Body of pancreas (tissue), 4 donors: ENCODE measurements around the gene OR2B3. TPM values are rescaled to one million over a fixed set of nuclear protein-coding genes. Genes with fewer than 3 reads are reported as not detected.

Experiments
- ATAC-seq: fragments of 150-250 bp; one replicate; pipeline ENCODE4 v1.9.1; 2016
- DNase-seq, 4 donors: peaks; one replicate each; pipeline ENCODE4 v3.0.0-alpha.2; 2019
- H3K27ac ChIP-seq, 4 donors: fragments of 200-600 bp; sonication (generic); 1 replicate in 3 of 4; 2 replicates in 1 of 4; pipeline versions ENCODE4 v1.5.1 to v1.6.1; 2016 to 2019; ENCODE audit warnings: mild to moderate bottlenecking in 1 of 4, mixed read lengths in 1 of 4, moderate library complexity in 1 of 4
- H3K27me3 ChIP-seq, 2 donors: fragments of 200-600 bp; sonication (generic); one replicate each; pipeline ENCODE4 v1.6.0; 2016; ENCODE audit warnings: mild to moderate bottlenecking in 1 of 2
- H3K36me3 ChIP-seq, 2 donors: fragments of 200-600 bp; sonication (generic); replicated peaks in 1 of 2; 2 replicates each; pipeline ENCODE4 v1.5.1; 2016; ENCODE audit warnings: low read depth in 2 of 2; ENCODE audit not compliant: insufficient read depth in 1 of 2
- H3K4me1 ChIP-seq: fragments of 200-600 bp; sonication (generic); one replicate; pipeline ENCODE4 v1.6.0; 2016
- H3K4me3 ChIP-seq, 2 donors: fragments of 200-600 bp; sonication (generic); 1 replicate in 1 of 2; 2 replicates in 1 of 2; pipeline ENCODE4 v1.5.1; 2016 to 2019
- H3K9me3 ChIP-seq, 3 donors: fragments of 200-600 bp; sonication (generic); 1 replicate in 2 of 3; 2 replicates in 1 of 3; pipeline ENCODE4 v1.5.1; 2016
- POLR2A ChIP-seq, 3 donors: fragments of 450-650 bp; IDR thresholded peaks; one replicate each; pipeline ENCODE4 v1.6.1; 2016; ENCODE audit warnings: antibody characterized with exemption in 3 of 3, mild to moderate bottlenecking in 2 of 3
- WGBS, 2 donors: methylation state at CpG; one replicate each; pipeline ENCODE4 v1.1.5; 2017; 5-methylcytosine and 5-hydroxymethylcytosine counted together
- intact Hi-C: fragments of 100-400 bp; cut with DNase I; formaldehyde crosslinking; loops from one replicate; pipeline ENCODE4 v1.15.1; 2023
- total RNA-seq, 2 donors: library from RNA; depleted of rRNA; stranded (reverse); fragments of >200 nt; gene quantifications; one replicate each; pipeline ENCODE4 v1.1.0, GENCODE V29; 2016
- TF ChIP-seq, protein P1 (sequence below), 7 experiments: fragments of 450-650 bp in 4 of 7; fragments of 200-600 bp in 3 of 7; sonication (generic) in 3 of 7; IDR thresholded peaks; one replicate each; pipeline ENCODE4 v1.5.1; 2016 to 2019; ENCODE audit warnings: antibody characterized with exemption in 7 of 7

Gene OR2B3
- total RNA-seq, 2 donors from 2014 or later, result not detected

DNA sequence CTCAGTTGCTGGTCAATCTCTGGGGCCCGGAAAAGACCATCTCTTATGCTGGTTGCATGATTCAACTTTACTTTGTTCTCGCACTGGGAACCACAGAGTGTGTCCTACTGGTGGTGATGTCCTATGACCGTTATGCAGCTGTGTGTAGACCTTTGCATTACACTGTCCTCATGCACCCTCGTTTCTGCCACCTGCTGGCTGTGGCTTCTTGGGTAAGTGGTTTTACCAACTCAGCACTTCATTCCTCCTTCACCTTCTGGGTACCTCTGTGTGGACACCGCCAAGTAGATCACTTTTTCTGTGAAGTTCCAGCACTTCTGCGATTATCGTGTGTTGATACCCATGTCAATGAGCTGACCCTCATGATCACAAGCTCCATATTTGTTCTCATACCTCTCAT is 25.0 kb upstream of the OR2B3 start:
- no peak for DNase-seq
- no peak for TF ChIP-seq POLR2A (IDR thresholded peaks at IDR 0.05)
- TF ChIP-seq, protein P1, sequence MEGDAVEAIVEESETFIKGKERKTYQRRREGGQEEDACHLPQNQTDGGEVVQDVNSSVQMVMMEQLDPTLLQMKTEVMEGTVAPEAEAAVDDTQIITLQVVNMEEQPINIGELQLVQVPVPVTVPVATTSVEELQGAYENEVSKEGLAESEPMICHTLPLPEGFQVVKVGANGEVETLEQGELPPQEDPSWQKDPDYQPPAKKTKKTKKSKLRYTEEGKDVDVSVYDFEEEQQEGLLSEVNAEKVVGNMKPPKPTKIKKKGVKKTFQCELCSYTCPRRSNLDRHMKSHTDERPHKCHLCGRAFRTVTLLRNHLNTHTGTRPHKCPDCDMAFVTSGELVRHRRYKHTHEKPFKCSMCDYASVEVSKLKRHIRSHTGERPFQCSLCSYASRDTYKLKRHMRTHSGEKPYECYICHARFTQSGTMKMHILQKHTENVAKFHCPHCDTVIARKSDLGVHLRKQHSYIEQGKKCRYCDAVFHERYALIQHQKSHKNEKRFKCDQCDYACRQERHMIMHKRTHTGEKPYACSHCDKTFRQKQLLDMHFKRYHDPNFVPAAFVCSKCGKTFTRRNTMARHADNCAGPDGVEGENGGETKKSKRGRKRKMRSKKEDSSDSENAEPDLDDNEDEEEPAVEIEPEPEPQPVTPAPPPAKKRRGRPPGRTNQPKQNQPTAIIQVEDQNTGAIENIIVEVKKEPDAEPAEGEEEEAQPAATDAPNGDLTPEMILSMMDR (IDR thresholded peaks at IDR 0.05), result no peak
- 54 to 61% methylated on average over 7 of the region's 7 CpGs for WGBS, 2 donors
- H3K4me1 ChIP-seq, result no peaks in the 10 kb centered on the region
- H3K4me3 ChIP-seq, result no peak overlapping the region
- intact Hi-C loops, result no loop called here
- H3K36me3 ChIP-seq, result no peaks in the 10 kb centered on the region
- H3K9me3 ChIP-seq, result no peaks in the 10 kb centered on the region
- ATAC-seq, result no peak
- H3K27me3 ChIP-seq, result no peaks in the 10 kb centered on the region
- H3K27ac ChIP-seq, result no peak overlapping the region

DNA sequence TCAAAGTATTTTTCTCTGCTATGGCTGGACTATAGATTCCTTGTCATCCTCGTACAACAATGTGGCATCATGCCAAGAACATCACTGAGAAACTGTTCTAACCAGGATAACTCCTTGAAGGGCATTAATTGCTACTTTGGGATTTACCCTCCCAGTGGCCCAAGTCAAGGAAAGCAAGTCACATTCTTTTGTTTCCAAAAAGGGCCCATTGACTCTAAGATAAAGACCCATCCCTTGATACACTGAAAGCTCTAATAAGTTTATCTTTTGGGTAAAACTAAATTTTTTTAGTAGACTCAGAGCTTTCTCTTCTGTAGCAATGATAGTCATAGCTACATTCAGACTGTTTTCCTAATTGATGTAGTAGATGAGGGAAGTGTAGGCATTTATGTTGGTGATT is 20.6 kb upstream of the OR2B3 start, which contains the start of gene OR2J3:
TSS of gene OR2J3 (plus strand) at position 301 of the 400 bp plus-strand sequence. CDS start 3,833 bp downstream, outside the sequence.
- Histone ChIP-seq H3K4me3 (no peak within 1 kb of the TSS), H3K27ac (no peak within 1 kb of the TSS), H3K27me3 (no peaks in the 10 kb centered on the region), H3K9me3 (no peaks in the 10 kb centered on the region), H3K4me1 (no peaks in the 10 kb centered on the region), H3K36me3 (no peaks in the 10 kb centered on the region)
- DNase-seq (no peak), ATAC-seq (no peak)
- WGBS, 2 donors, result 25 to 29% methylated on average over 1 of the region's 1 CpG
- intact Hi-C loops, result no loop called here
- TF ChIP-seq, protein P1 (IDR thresholded peaks at IDR 0.05), result no peak
- no peak for TF ChIP-seq POLR2A (IDR thresholded peaks at IDR 0.05)

DNA sequence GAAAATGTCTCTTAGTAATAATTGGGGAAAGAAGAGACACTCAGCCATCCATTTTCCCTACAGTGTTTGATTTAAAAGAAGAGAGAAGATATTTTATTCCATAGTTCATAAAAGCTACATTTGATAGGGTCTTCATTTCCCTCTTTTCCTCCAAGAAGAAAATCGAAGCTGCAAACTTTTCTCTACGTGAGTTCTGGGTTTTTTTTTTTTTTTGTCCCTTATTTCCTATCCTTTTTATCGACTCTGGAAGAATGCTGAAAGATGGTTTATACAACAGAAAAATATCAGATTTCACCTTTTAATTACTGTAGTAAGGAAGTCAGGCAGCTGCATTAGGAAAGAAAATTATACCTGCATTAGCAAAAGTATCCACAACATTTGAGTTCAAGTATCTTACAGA is 12.1 kb upstream of the OR2B3 start, which contains the start of gene OR2J1:
TSS of gene OR2J1 (plus strand) at position 301 of the 400 bp plus-strand sequence. CDS start 1,453 bp downstream, outside the sequence.
- 55 to 65% methylated on average over 3 of the region's 3 CpGs for WGBS, 2 donors

DNA sequence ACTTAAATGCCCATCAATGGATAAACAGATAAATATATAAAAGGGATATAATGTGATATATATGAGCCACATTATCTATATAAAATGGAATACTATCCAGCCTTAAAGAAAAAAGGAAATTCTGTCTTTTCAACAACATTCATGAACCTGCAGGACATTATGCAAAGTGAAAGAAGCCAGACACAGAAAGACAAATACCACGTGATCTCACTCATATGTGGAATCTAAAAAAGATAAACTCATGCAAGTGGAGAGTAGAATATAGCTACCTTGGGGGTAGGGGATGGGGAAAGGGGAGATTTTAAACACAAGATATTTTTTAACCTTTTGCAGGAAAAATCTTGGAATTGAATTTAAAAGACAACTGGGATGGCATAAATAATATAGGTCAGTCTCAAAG is 10.7 kb upstream of the OR2B3 start:
- no peaks in the 10 kb centered on the region for H3K36me3 ChIP-seq
- no peaks in the 10 kb centered on the region for H3K9me3 ChIP-seq
- no peak for ATAC-seq
- TF ChIP-seq, protein P1 (IDR thresholded peaks at IDR 0.05), result no peak
- TF ChIP-seq POLR2A (IDR thresholded peaks at IDR 0.05), result no peak
- no peaks in the 10 kb centered on the region for H3K4me1 ChIP-seq
- H3K27me3 ChIP-seq, result no peaks in the 10 kb centered on the region
- no peak overlapping the region for H3K27ac ChIP-seq
- H3K4me3 ChIP-seq, result no peak overlapping the region
- DNase-seq, result no peak
- intact Hi-C loops, result no loop called here
- WGBS, 2 donors, result 52 to 64% methylated on average over 1 of the region's 1 CpG

More for the DNA sequence above, 12.1 kb upstream of the OR2B3 start, which contains the start of gene OR2J1:
- no peaks in the 10 kb centered on the region for H3K9me3 ChIP-seq
- no peak for ATAC-seq
- H3K36me3 ChIP-seq, result no peaks in the 10 kb centered on the region
- TF ChIP-seq POLR2A (IDR thresholded peaks at IDR 0.05), result no peak
- TF ChIP-seq, protein P1 (IDR thresholded peaks at IDR 0.05), result no peak
- no peak within 1 kb of the TSS for H3K27ac ChIP-seq
- no peaks in the 10 kb centered on the region for H3K27me3 ChIP-seq
- no peaks in the 10 kb centered on the region for H3K4me1 ChIP-seq
- intact Hi-C loops, result no loop called here
- no peak within 1 kb of the TSS for H3K4me3 ChIP-seq
- DNase-seq, result no peak

DNA sequence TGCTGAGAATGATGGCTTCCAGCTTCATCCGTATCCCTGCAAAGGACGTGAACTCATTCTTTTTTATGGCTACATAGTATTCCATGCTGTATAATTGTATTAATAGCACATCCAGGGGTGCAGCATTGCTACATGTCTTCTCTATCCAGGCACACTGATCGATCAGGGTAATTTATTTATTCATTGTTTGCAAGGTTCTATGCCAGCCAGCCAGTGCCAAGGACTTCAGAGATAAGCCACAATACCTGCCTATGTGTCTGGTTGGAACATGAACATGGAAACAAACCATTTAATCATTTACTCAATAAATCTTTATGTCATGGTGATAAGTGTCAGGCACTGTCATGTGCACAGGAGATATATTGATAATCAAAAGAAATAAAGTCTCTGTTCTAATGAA is 5.8 kb upstream of the OR2B3 start:
- DNase-seq (no peak), ATAC-seq (no peak)
- Histone ChIP-seq H3K4me1 (no peaks in the 10 kb centered on the region), H3K27me3 (no peaks in the 10 kb centered on the region), H3K27ac (no peak overlapping the region), H3K36me3 (no peaks in the 10 kb centered on the region), H3K9me3 (no peaks in the 10 kb centered on the region), H3K4me3 (no peak overlapping the region)
- intact Hi-C loops, result no loop called here
- no peak for TF ChIP-seq POLR2A (IDR thresholded peaks at IDR 0.05)
- TF ChIP-seq, protein P1 (IDR thresholded peaks at IDR 0.05), result no peak
- WGBS, 2 donors, result 60 to 62% methylated on average over 3 of the region's 3 CpGs
